Osteoblast (primary cell): Measurements from ENCODE around the gene IL3. TPM values are rescaled to one million over a fixed set of nuclear protein-coding genes. Genes with fewer than 3 reads are reported as not detected.
A peak's percentile ranks its signal among the peaks of the same experiment; 100 is the strongest.

Experiments
- DNase-seq: peaks from one replicate; pipeline ENCODE4 v3.0.0; 2011; ENCODE audit warnings: low spot score, mixed read lengths; ENCODE audit not compliant: insufficient read length; ENCODE audit errors: missing footprints
- H2AFZ ChIP-seq: 2 replicates; pipeline ENCODE4 v1.6.0; 2011; ENCODE audit warnings: mild to moderate bottlenecking, low read length
- H3K27ac ChIP-seq: 2 replicates; pipeline ENCODE4 v1.5.1; 2011; ENCODE audit warnings: mild to moderate bottlenecking, low read depth, low read length, moderate library complexity
- H3K27me3 ChIP-seq: 2 replicates; pipeline ENCODE4 v1.6.0; 2012; ENCODE audit warnings: mild to moderate bottlenecking, control low read depth, inconsistent platforms, low read length, moderate library complexity; ENCODE audit not compliant: insufficient read depth
- H3K36me3 ChIP-seq: 2 replicates; pipeline ENCODE4 v1.5.1; 2011; ENCODE audit warnings: mild to moderate bottlenecking, low read length, control low read depth, moderate library complexity; ENCODE audit not compliant: insufficient read depth
- H3K4me1 ChIP-seq: 2 replicates; pipeline ENCODE4 v1.5.1; 2011; ENCODE audit warnings: mild to moderate bottlenecking, low read length, control low read depth, moderate library complexity; ENCODE audit not compliant: insufficient read depth
- H3K4me2 ChIP-seq: 2 replicates; pipeline ENCODE4 v1.6.0; 2011; ENCODE audit warnings: mild to moderate bottlenecking, low read length; ENCODE audit not compliant: insufficient read depth
- H3K4me3 ChIP-seq: fragments of 200-600 bp; sonication (generic); 3 replicates; pipeline ENCODE4 v1.5.1; 2012; ENCODE audit warnings: mild to moderate bottlenecking, low read length, inconsistent platforms; ENCODE audit not compliant: insufficient read depth
- H3K79me2 ChIP-seq: 2 replicates; pipeline ENCODE4 v1.6.0; 2012; ENCODE audit warnings: mild to moderate bottlenecking, low read length, control low read depth, inconsistent platforms; ENCODE audit not compliant: insufficient read depth
- H3K9me3 ChIP-seq: 2 replicates; pipeline ENCODE4 v1.5.1; 2011; ENCODE audit warnings: low read depth, low read length, control low read depth
- H4K20me1 ChIP-seq: 2 replicates; pipeline ENCODE4 v1.6.0; 2012; ENCODE audit warnings: mild to moderate bottlenecking, low read length, control low read depth; ENCODE audit not compliant: insufficient read depth
- CTCF ChIP-seq: IDR thresholded peaks from 2 replicates; pipeline ENCODE4 v1.5.1; 2011; ENCODE audit warnings: mild to moderate bottlenecking, low read depth, low read length, moderate library complexity; ENCODE audit errors: extremely low read depth
- total RNA-seq: library from RNA; depleted of rRNA; stranded (reverse); fragments of >200 nt; gene quantifications from 2 replicates; pipeline ENCODE4 v1.2.3, GENCODE V29; 2012

IL3 gene
- total RNA-seq, 1 donor = not detected

GRCh38 chr5:132098151-132098594, 37.7 kb downstream of the IL3 start:
- H2AFZ ChIP-seq = peak overlapping the region; percentile 43
- DNase-seq = peak; percentile 80
- TF ChIP-seq CTCF = no peak
- no peaks in the 10 kb centered on the region for H4K20me1 ChIP-seq
- no peaks in the 10 kb centered on the region for H3K36me3 ChIP-seq
- H3K4me2 ChIP-seq = peak overlapping the region; percentile 2
- no peak overlapping the region for H3K4me3 ChIP-seq
- H3K9me3 ChIP-seq = no peaks in the 10 kb centered on the region
- H3K27me3 ChIP-seq = no peaks in the 10 kb centered on the region
- peak overlapping the region; percentile 84 for H3K27ac ChIP-seq
- peaks cover 48% of the 10 kb centered on the region for H3K4me1 ChIP-seq
- no peaks in the 10 kb centered on the region for H3K79me2 ChIP-seq

- Histone ChIP-seq H3K4me1 (peaks cover 53% of the 10 kb centered on the region), H4K20me1 (no peaks in the 10 kb centered on the region), H3K9me3 (no peaks in the 10 kb centered on the region), H2AFZ (no peak overlapping the region), H3K27me3 (no peaks in the 10 kb centered on the region), H3K79me2 (no peaks in the 10 kb centered on the region), H3K36me3 (no peaks in the 10 kb centered on the region), H3K27ac (peak overlapping the region; percentile 84), H3K4me2 (peak overlapping the region; percentile 2), H3K4me3 (no peak overlapping the region)
- DNase-seq = peak; percentile 46
- no peak for TF ChIP-seq CTCF
Observed at GRCh38 chr5:132098621-132099020, 38.2 kb downstream of the IL3 start.

- H2AFZ ChIP-seq = no peak overlapping the region
- no peak overlapping the region for H3K4me3 ChIP-seq
- peak overlapping the region; percentile 84 for H3K27ac ChIP-seq
- H3K4me2 ChIP-seq = peak overlapping the region; percentile 2
- H3K4me1 ChIP-seq = peaks cover 56% of the 10 kb centered on the region
- no peak for TF ChIP-seq CTCF
- DNase-seq = peak; percentile 57
- H3K9me3 ChIP-seq = no peaks in the 10 kb centered on the region
- no peaks in the 10 kb centered on the region for H4K20me1 ChIP-seq
- H3K79me2 ChIP-seq = no peaks in the 10 kb centered on the region
- H3K36me3 ChIP-seq = no peaks in the 10 kb centered on the region
- no peaks in the 10 kb centered on the region for H3K27me3 ChIP-seq
Observed at GRCh38 chr5:132099076-132099748, 38.8 kb downstream of the IL3 start.

- H3K4me2 ChIP-seq = no peak overlapping the region
Observed at GRCh38 chr5:132099905-132100304, 39.5 kb downstream of the IL3 start.

More at GRCh38 chr5:132099905-132100304, 39.5 kb downstream of the IL3 start:
- Histone ChIP-seq H3K4me1 (peaks cover 55% of the 10 kb centered on the region), H3K79me2 (no peaks in the 10 kb centered on the region), H2AFZ (no peak overlapping the region), H4K20me1 (no peaks in the 10 kb centered on the region), H3K4me3 (no peak overlapping the region), H3K27ac (no peak overlapping the region), H3K27me3 (no peaks in the 10 kb centered on the region), H3K36me3 (no peaks in the 10 kb centered on the region), H3K9me3 (no peaks in the 10 kb centered on the region)
- peak; percentile 42 for DNase-seq
- TF ChIP-seq CTCF = no peak
